ENCODE measurements around the gene STK11. TPM values are rescaled to one million over a fixed set of nuclear protein-coding genes. Genes with fewer than 3 reads are reported as not detected.

Gene STK11
- polyA plus RNA-seq, 1 of the 3 experiments (the other 2 are of a cell fraction) = 55.5 TPM

GRCh38 chr19:1250437-1251260, 45.1 kb downstream of the STK11 start:
- Histone ChIP-seq H3K4me2 (peak overlapping the region; percentile 99), H3K9me3 (no peaks in the 10 kb centered on the region), H3K9ac (peak overlapping the region; percentile 98), H3K4me3 (ENCODE audit: low read depth in 2 of 2, low read length in 1 of 2) (peak overlapping the region; percentile 79 to 86), H3K4me1 (ENCODE audit: control insufficient read depth in 1 of 2, insufficient read depth in 2 of 2, low read depth in 1 of 2, low read length in 1 of 2) (peaks cover 23 to 30% of the 10 kb centered on the region in 2 experiments; a peak in 3 of 4 replicates), H3K9me2 (no peaks in the 10 kb centered on the region), H3K27ac (ENCODE audit: low read depth in 2 of 2, low read length in 1 of 2) (peak overlapping the region; percentile 95 to 99), H3K36me3 (replicated peaks in 1 of 2; ENCODE audit: control insufficient read depth in 1 of 2, insufficient read depth in 2 of 2, low read length in 1 of 2) (peaks cover 23 to 31% of the 10 kb centered on the region in 2 experiments), H3K79me2 (ENCODE audit: insufficient read depth) (peaks cover 66% of the 10 kb centered on the region), H4K20me1 (ENCODE audit: insufficient read depth) (peaks cover 37% of the 10 kb centered on the region), H3K27me3 (ENCODE audit: insufficient read depth) (no peaks in the 10 kb centered on the region), H3F3A (replicated peaks; ENCODE audit: insufficient read depth) (peaks cover 45% of the 10 kb centered on the region), H2AFZ (ENCODE audit: low read depth) (no peak overlapping the region)
- DNase-seq = peak; percentile 73
- TF ChIP-seq EP300 (IDR thresholded peaks at IDR 0.05; ENCODE audit: borderline replicate concordance in 1 of 2, low read depth in 1 of 2, low read length in 1 of 2) (0 out of 4 replicates have a peak, but pooled peaks of 1 of the 2 experiments have one; percentile 3), CHD2 (IDR thresholded peaks at IDR 0.05; ENCODE audit: low read length, partially characterized antibody) (peak; percentile 58), RAD21 (IDR thresholded peaks at IDR 0.05; ENCODE audit: low read length) (no peak)
- ChIA-PET CTCF (interaction anchor here (0.8 to 7.8 kb wide), 3 partner anchors 9 to 35 kb away, joined by 3 to 99 read pairs (median 13); no protein-coding TSS in a partner anchor), POLR2A (interaction anchor here (1.3 kb wide), 1 partner anchor 16 kb away, joined by 5 read pairs; no protein-coding TSS in a partner anchor)
- WGBS (ENCODE audit: low lambda C conversion rate) = under 1% methylated on average over 34 of the region's 90 CpGs

GRCh38 chr19:1251330-1252220, 46.0 kb downstream of the STK11 start:
- H3K9me3 ChIP-seq = no peaks in the 10 kb centered on the region
- peaks cover 22 to 26% of the 10 kb centered on the region in 2 experiments; a peak in 3 of 4 replicates for H3K4me1 ChIP-seq (ENCODE audit: control insufficient read depth in 1 of 2, insufficient read depth in 2 of 2, low read depth in 1 of 2, low read length in 1 of 2)
- H3K9me2 ChIP-seq = no peaks in the 10 kb centered on the region
- H3F3A ChIP-seq (replicated peaks; ENCODE audit: insufficient read depth) = peaks cover 44% of the 10 kb centered on the region
- DNase-seq = peak; percentile 65
- H3K27me3 ChIP-seq (ENCODE audit: insufficient read depth) = no peaks in the 10 kb centered on the region
- ChIA-PET CTCF (interaction anchor here (7.8 to 18.6 kb wide), 2 partner anchors 9 to 14 kb away, joined by 99 to 594 read pairs; partner anchors contain the start of gene ATP5F1D), POLR2A (interaction anchor here (0.9 to 1.3 kb wide), 3 partner anchors 10 to 17 kb away, joined by 3 to 5 read pairs (median 4); partner anchors contain the start of gene CIRBP)
- no peak overlapping the region for H2AFZ ChIP-seq (ENCODE audit: low read depth)
- H3K79me2 ChIP-seq (ENCODE audit: insufficient read depth) = peaks cover 75% of the 10 kb centered on the region
- peaks cover 30 to 41% of the 10 kb centered on the region in 2 experiments for H3K36me3 ChIP-seq (replicated peaks in 1 of 2; ENCODE audit: control insufficient read depth in 1 of 2, insufficient read depth in 2 of 2, low read length in 1 of 2)
- H3K4me2 ChIP-seq = peak overlapping the region; percentile 99
- H3K4me3 ChIP-seq (ENCODE audit: low read depth in 2 of 2, low read length in 1 of 2) = peak overlapping the region; percentile 79 to 86
- TF ChIP-seq MAX (IDR thresholded peaks at IDR 0.05; ENCODE audit: low read depth) = peak; percentile 0; the same call in 1 of the 2 replicates
- no peak for TF ChIP-seq MEF2A (IDR thresholded peaks at IDR 0.05; ENCODE audit: borderline replicate concordance, low read depth)
- TF ChIP-seq CHD2 (IDR thresholded peaks at IDR 0.05; ENCODE audit: low read length, partially characterized antibody) = peak; percentile 2
- 0 out of 2 replicates have a peak, but pooled peaks have one; percentile 1 for TF ChIP-seq PBX3 (IDR thresholded peaks at IDR 0.05)
- no peak for TF ChIP-seq SMC3 (IDR thresholded peaks at IDR 0.05; ENCODE audit: low read depth, low read length)
- TF ChIP-seq NRF1 (IDR thresholded peaks at IDR 0.05; ENCODE audit: low read depth, low read length) = no peak
- TF ChIP-seq MXI1 (IDR thresholded peaks at IDR 0.05; ENCODE audit: low read depth, low read length) = peak; percentile 30; the same call in 1 of the 2 replicates
- peaks cover 47% of the 10 kb centered on the region for H4K20me1 ChIP-seq (ENCODE audit: insufficient read depth)
- peak overlapping the region; percentile 98 for H3K9ac ChIP-seq
- WGBS (ENCODE audit: low lambda C conversion rate) = 0% methylated on average over 13 of the region's 41 CpGs
- H3K27ac ChIP-seq (ENCODE audit: low read depth in 2 of 2, low read length in 1 of 2) = peak overlapping the region; percentile 95 to 99

Data from SK-N-SH (cell line).